H1 (cell line): Measurements from ENCODE around the gene POLR2J. TPM values are rescaled to one million over a fixed set of nuclear protein-coding genes. Genes with fewer than 3 reads are reported as not detected.

Source experiments
- RNF2 ChIP-seq: fragments of 200-900, 300-1000 bp; sonication (generic); IDR thresholded peaks from 2 replicates; pipeline ENCODE4 v1.7.1; 2016; ENCODE audit warnings: borderline replicate concordance, low read depth, mild to moderate bottlenecking, antibody characterized with exemption, low read length; ENCODE audit not compliant: poor library complexity, severe bottlenecking; ENCODE audit errors: missing control alignments
- polyA plus RNA-seq, 7 experiments: library from polyadenylated mRNA; depleted of rRNA in 3 of 7; stranded (reverse) in 5 of 7; unstranded in 2 of 7; fragments of >200 nt in 5 of 7; fragments of 200-250 nt in 2 of 7; gene quantifications; 1 replicate in 5 of 7; 2 replicates in 1 of 7; 4 replicates in 1 of 7; pipeline versions ENCODE4 v1.2.1 to v1.2.3, GENCODE V29; 2011 to 2013; ENCODE audit warnings: missing spikeins in 2 of 7, mixed read lengths in 2 of 7
- total RNA-seq: library from RNA; stranded (reverse); fragmentation: NEBNext Ultra II Directional; extraction: Animal tissue kit (Norgen Biotek cat#: 25700); gene quantifications from 2 replicates; pipeline ENCODE4 v1.2.1, GENCODE V29; 2021

The POLR2J gene
- total and polyA plus RNA-seq, 2 of the 8 experiments (the other 6 are each of a cell fraction or from before 2014, with no cell fraction given) = 54.1 to 113 TPM

GRCh38 chr7:102473271-102473991 lies 5.3 kb downstream of the POLR2J start (continued):
- TF ChIP-seq RNF2 = no peak
